ENCODE data around the gene CACNA1S. TPM values are rescaled to one million over a fixed set of nuclear protein-coding genes. Genes with fewer than 3 reads are reported as not detected.

CACNA1S gene
- total RNA-seq, 1 experiment from 2014 or later = not detected

DNA sequence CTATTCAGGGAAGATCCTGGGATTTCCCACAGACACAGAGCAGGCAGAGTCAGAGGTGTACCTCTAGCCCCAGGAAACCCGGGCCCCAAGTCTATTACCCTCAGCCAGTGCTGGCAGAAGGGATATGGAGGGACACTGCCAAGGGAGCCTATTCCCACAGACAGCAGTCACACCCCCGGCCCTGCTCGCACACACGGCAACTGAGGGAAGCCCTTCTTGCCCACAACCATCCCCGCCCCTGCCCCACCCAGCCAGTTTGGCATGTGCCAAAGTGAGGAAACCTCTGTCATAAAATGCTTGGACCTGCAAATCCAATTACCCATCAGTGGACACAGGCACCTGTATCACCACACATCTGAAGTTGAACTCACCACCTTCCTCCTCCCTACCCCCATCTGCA, 6.5 kb downstream of the CACNA1S start:
- no TSS peak for BruUV-seq (replicated peaks)
- intact Hi-C loops (cut with micrococcal nuclease; ENCODE audit: unreplicated experiment) (no loop called here), in situ Hi-C loops (cut with HindIII; ENCODE audit: low pct_unique_long_range_greater_than_20kb, low sequenced_read_pairs) (no loop called here)
- no peaks in the 10 kb centered on the region for H3K27me3 ChIP-seq (ENCODE audit: control insufficient read depth, insufficient read depth, low read length)
- ChIA-PET POLR2A (no interaction called here), CTCF (no interaction called here)
- TF ChIP-seq, protein P1, sequence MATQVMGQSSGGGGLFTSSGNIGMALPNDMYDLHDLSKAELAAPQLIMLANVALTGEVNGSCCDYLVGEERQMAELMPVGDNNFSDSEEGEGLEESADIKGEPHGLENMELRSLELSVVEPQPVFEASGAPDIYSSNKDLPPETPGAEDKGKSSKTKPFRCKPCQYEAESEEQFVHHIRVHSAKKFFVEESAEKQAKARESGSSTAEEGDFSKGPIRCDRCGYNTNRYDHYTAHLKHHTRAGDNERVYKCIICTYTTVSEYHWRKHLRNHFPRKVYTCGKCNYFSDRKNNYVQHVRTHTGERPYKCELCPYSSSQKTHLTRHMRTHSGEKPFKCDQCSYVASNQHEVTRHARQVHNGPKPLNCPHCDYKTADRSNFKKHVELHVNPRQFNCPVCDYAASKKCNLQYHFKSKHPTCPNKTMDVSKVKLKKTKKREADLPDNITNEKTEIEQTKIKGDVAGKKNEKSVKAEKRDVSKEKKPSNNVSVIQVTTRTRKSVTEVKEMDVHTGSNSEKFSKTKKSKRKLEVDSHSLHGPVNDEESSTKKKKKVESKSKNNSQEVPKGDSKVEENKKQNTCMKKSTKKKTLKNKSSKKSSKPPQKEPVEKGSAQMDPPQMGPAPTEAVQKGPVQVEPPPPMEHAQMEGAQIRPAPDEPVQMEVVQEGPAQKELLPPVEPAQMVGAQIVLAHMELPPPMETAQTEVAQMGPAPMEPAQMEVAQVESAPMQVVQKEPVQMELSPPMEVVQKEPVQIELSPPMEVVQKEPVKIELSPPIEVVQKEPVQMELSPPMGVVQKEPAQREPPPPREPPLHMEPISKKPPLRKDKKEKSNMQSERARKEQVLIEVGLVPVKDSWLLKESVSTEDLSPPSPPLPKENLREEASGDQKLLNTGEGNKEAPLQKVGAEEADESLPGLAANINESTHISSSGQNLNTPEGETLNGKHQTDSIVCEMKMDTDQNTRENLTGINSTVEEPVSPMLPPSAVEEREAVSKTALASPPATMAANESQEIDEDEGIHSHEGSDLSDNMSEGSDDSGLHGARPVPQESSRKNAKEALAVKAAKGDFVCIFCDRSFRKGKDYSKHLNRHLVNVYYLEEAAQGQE (IDR thresholded peaks at IDR 0.05; ENCODE audit: insufficient read depth in 1 of 2, low read depth in 2 of 2, low read length in 1 of 2) = no peak
- TF ChIP-seq POLR2AphosphoS5 (IDR thresholded peaks at IDR 0.05; ENCODE audit: low read depth, low read length) (no peak), SIN3A (IDR thresholded peaks at IDR 0.05; ENCODE audit: borderline replicate concordance, insufficient read depth, low read depth, low read length) (no peak), TCF7L2 (IDR thresholded peaks at IDR 0.05; ENCODE audit: low read depth, low read length) (no peak)
- TF ChIP-seq, protein P2, sequence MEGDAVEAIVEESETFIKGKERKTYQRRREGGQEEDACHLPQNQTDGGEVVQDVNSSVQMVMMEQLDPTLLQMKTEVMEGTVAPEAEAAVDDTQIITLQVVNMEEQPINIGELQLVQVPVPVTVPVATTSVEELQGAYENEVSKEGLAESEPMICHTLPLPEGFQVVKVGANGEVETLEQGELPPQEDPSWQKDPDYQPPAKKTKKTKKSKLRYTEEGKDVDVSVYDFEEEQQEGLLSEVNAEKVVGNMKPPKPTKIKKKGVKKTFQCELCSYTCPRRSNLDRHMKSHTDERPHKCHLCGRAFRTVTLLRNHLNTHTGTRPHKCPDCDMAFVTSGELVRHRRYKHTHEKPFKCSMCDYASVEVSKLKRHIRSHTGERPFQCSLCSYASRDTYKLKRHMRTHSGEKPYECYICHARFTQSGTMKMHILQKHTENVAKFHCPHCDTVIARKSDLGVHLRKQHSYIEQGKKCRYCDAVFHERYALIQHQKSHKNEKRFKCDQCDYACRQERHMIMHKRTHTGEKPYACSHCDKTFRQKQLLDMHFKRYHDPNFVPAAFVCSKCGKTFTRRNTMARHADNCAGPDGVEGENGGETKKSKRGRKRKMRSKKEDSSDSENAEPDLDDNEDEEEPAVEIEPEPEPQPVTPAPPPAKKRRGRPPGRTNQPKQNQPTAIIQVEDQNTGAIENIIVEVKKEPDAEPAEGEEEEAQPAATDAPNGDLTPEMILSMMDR (IDR thresholded peaks at IDR 0.05) = no peak
- no peak for ATAC-seq
- no peak for DNase-seq (ENCODE audit: low read depth, low spot score)
- no peaks in the 10 kb centered on the region for H3K4me1 ChIP-seq (ENCODE audit: control insufficient read depth, insufficient read depth, low read length)
- no peaks in the 10 kb centered on the region for H3K36me3 ChIP-seq (ENCODE audit: control insufficient read depth, insufficient read depth, low read length)
- H3K27ac ChIP-seq (ENCODE audit: low read length) = no peak overlapping the region
- no peak overlapping the region for H3K4me3 ChIP-seq (ENCODE audit: low read depth in 2 of 2, low read length in 2 of 2)
- H3K9me3 ChIP-seq (ENCODE audit: control insufficient read depth, insufficient read depth, low read depth, low read length) = no peaks in the 10 kb centered on the region

DNA sequence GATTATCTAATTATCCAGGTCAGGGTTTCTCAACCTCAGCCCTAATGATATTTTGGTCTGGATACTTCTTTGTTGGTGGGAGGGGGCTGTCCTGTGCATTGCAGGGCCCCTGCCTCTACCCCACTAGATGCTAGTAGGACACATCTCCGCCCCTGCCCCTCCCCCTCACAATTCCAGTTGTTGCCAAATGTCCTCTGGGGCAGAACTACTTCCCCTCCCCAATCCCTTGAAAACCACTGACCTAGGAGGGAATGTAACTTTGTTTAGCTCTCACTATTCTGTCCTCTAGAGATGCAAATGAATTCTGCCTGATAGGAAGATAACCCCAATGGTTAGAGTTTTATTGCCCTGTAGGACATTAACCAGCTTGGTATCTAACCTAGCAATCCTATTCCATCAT, 8.1 kb downstream of the CACNA1S start:
- POLR2A ChIA-PET = no interaction called here
- no TSS peak for BruUV-seq (replicated peaks)
- intact Hi-C loops (cut with micrococcal nuclease; ENCODE audit: unreplicated experiment) = no loop called here
- no peak overlapping the region for H3K4me3 ChIP-seq (ENCODE audit: low read depth in 2 of 2, low read length in 2 of 2)
- H3K4me1 ChIP-seq (ENCODE audit: control insufficient read depth, insufficient read depth, low read length) = no peaks in the 10 kb centered on the region
- no peak for DNase-seq (ENCODE audit: low read depth, low spot score)
- in situ Hi-C loops (cut with HindIII; ENCODE audit: low pct_unique_long_range_greater_than_20kb, low sequenced_read_pairs) = no loop called here
- no peaks in the 10 kb centered on the region for H3K9me3 ChIP-seq (ENCODE audit: control insufficient read depth, insufficient read depth, low read depth, low read length)
- CTCF ChIA-PET = no interaction called here
- TF ChIP-seq, protein P1 (IDR thresholded peaks at IDR 0.05; ENCODE audit: insufficient read depth in 1 of 2, low read depth in 2 of 2, low read length in 1 of 2) = no peak
- TF ChIP-seq TCF7L2 (IDR thresholded peaks at IDR 0.05; ENCODE audit: low read depth, low read length) = no peak
- ATAC-seq = no peak
- H3K27me3 ChIP-seq (ENCODE audit: control insufficient read depth, insufficient read depth, low read length) = no peaks in the 10 kb centered on the region
- no peak overlapping the region for H3K27ac ChIP-seq (ENCODE audit: low read length)
- H3K36me3 ChIP-seq (ENCODE audit: control insufficient read depth, insufficient read depth, low read length) = no peaks in the 10 kb centered on the region

Data from Panc1 (cell line).